ENCODE results near the gene PALB2.

DNA sequence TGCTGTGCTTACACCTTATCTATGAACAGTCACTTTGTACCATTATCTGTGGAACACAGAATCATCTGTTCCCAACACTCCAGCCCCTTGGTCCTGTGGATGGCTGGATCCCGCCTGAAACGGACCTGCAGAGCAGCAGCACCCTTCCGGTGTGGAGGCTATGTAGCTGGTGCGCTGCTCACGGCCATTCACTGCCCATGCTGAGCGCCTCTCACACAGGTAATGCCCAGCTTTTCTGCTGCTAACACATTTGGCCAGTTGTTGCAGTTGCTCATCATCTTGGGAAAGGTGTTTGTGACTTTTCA is 26.2 kb upstream of the PALB2 start:
- TF ChIP-seq, protein P1, sequence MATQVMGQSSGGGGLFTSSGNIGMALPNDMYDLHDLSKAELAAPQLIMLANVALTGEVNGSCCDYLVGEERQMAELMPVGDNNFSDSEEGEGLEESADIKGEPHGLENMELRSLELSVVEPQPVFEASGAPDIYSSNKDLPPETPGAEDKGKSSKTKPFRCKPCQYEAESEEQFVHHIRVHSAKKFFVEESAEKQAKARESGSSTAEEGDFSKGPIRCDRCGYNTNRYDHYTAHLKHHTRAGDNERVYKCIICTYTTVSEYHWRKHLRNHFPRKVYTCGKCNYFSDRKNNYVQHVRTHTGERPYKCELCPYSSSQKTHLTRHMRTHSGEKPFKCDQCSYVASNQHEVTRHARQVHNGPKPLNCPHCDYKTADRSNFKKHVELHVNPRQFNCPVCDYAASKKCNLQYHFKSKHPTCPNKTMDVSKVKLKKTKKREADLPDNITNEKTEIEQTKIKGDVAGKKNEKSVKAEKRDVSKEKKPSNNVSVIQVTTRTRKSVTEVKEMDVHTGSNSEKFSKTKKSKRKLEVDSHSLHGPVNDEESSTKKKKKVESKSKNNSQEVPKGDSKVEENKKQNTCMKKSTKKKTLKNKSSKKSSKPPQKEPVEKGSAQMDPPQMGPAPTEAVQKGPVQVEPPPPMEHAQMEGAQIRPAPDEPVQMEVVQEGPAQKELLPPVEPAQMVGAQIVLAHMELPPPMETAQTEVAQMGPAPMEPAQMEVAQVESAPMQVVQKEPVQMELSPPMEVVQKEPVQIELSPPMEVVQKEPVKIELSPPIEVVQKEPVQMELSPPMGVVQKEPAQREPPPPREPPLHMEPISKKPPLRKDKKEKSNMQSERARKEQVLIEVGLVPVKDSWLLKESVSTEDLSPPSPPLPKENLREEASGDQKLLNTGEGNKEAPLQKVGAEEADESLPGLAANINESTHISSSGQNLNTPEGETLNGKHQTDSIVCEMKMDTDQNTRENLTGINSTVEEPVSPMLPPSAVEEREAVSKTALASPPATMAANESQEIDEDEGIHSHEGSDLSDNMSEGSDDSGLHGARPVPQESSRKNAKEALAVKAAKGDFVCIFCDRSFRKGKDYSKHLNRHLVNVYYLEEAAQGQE (IDR thresholded peaks at IDR 0.05; ENCODE audit: insufficient read depth in 1 of 2, low read depth in 2 of 2, low read length in 2 of 2) = no peak
- TF ChIP-seq SIN3A (IDR thresholded peaks at IDR 0.05; ENCODE audit: borderline replicate concordance, insufficient read depth, low read length) (no peak), FOXP2 (optimal IDR thresholded peaks at IDR 0.05; ENCODE audit: borderline replicate concordance, extremely low read depth, extremely low read length, insufficient read depth) (no peak)

All from PFSK-1 (cell line).